ENCODE data around the gene FAAH.

DNA sequence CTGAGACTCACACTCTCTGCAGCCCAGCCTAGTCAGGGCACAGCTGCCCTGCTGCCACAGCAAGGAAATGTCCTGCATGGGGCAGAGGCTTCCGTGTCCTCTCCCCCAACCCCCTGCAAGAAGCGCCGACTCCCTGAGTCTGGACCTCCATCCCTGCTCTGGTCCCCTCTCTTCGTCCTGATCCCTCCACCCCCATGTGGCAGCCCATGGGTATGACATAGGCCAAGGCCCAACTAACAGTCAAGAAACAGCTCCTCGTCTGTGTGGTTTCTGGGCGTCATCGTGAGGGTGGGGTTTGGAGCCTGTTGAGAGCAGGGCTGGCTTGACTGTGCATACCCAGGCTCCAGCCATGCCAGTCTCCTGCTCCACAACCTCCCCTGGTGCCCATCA is 19.5 kb downstream of the FAAH start:
- TF ChIP-seq, protein P1, sequence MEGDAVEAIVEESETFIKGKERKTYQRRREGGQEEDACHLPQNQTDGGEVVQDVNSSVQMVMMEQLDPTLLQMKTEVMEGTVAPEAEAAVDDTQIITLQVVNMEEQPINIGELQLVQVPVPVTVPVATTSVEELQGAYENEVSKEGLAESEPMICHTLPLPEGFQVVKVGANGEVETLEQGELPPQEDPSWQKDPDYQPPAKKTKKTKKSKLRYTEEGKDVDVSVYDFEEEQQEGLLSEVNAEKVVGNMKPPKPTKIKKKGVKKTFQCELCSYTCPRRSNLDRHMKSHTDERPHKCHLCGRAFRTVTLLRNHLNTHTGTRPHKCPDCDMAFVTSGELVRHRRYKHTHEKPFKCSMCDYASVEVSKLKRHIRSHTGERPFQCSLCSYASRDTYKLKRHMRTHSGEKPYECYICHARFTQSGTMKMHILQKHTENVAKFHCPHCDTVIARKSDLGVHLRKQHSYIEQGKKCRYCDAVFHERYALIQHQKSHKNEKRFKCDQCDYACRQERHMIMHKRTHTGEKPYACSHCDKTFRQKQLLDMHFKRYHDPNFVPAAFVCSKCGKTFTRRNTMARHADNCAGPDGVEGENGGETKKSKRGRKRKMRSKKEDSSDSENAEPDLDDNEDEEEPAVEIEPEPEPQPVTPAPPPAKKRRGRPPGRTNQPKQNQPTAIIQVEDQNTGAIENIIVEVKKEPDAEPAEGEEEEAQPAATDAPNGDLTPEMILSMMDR (IDR thresholded peaks at IDR 0.05) = no peak
- no peak for TF ChIP-seq ZFX (IDR thresholded peaks at IDR 0.05; ENCODE audit: borderline replicate concordance)
